HG02884 (cell line): Measurements from ENCODE around the gene REG3G.

Experiments used
- ATAC-seq: cut with Tn5 transposase; IDR thresholded peaks from one replicate; pipeline ENCODE4 v1.9.1; 2021; ENCODE audit warnings: mild to moderate bottlenecking, moderate library complexity; ENCODE audit not compliant: unreplicated experiment

REG3G gene

GRCh38 chr2:79025421-79025820, at the start of gene REG3G:
TSS of gene REG3G (plus strand) at chr2:79025702. CDS start at chr2:79026094, 392 bp downstream.
- no peak for ATAC-seq

DNA sequence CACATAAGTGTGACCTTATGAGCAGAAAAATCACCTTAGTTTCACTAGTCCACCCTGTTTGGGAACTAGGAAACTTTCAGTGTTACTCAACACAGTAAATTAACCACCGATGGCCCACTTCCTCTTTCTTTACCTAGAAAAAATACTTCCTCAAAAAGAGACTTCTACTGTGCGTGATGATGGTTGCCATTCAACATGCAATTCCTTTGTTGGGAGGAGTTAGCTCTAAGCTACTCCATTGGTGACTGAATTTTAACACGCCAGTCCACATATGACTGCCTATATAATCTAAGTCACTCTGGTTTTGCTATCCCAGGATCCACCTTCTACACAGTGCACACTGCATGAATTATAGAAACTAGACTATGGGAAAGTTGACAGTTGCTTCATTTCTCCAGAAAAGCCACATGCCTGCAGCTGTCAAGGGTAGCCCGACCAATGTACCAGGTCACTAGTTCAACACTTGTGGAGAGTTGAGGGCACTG, 47.8 kb upstream of the REG3G start:
- ATAC-seq, result peak; percentile 96

- ATAC-seq, result no peak
These were observed 47.2 kb upstream of the REG3G start for GRCh38 chr2:78978340-78978739.

DNA sequence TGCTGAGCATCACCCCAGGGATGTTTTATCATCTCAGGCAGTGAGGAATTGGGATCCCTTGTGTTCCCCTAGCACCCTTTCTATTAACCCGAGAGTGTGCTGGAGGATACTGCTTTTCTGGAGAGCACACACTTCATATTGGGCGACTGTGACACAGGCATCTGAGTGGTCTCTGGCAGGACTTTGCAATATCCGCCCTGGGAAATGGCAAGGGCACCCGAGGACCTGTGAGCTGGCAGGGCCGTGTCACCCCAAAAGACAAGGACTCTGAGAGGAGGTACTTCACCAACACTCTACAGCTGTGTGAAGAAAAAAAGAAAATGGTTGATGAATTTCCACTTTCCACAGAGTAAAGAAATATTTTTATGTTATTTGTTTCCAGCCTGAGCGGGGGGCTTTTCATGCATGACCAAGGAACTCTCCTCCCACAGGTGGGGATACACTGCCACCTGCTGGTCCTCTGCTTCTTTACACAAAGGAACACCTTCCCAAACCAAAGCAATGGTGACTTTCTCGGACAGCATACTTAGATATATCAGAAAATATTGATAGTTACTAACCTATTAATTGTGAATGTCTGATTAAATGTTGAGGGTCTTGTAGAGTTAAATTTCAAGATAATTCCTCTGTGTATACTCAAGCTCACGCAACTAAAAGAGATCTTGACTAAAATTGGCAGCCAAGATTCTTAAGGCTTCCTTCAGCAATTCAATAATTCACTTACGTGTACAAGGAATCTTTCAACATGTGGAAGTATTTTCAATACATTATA, 45.9 kb upstream of the REG3G start:
- peak; percentile 28 for ATAC-seq

- no peak for ATAC-seq
These were observed 45.4 kb upstream of the REG3G start for GRCh38 chr2:78980152-78980465.

DNA sequence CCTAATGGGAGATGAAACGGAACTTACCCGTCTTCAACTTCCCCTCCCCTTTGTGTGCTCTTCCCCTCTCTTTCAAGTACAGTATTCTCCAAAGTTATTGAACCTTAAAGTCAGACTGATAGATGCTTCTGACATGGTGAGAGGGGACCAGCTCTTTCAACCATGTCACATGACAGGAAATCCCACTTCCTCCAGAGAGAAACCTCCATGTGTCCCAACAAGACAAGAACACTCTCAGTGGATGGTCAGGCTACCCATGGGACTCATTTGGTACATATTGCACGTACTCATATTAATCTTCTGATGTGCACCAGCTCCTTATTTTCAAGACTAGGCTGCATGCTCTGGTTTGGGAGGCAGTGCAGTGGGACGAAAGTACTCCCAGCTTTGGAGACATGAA, 44.6 kb upstream of the REG3G start:
- no peak for ATAC-seq

GRCh38 chr2:78982638-78983330, 42.7 kb upstream of the REG3G start:
- ATAC-seq, result no peak

DNA sequence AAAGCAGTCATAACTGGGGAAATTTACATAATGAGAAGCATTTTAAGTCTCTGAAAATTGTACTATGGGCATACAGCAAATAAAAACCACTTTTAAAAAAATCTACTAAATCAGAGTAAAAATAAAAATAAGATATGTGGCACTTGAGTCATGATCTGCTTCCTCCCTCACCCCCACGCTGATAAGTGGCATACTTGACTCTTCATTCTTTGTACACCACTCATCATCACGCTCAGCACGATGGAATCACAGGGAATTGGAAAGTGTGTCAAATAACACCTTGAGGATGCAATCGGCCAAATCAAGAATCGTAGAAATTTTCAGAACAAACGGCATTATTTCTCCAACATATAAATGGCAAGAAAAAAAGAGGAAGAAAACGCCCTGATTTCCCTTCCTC, 41.1 kb upstream of the REG3G start:
- ATAC-seq, result no peak

DNA sequence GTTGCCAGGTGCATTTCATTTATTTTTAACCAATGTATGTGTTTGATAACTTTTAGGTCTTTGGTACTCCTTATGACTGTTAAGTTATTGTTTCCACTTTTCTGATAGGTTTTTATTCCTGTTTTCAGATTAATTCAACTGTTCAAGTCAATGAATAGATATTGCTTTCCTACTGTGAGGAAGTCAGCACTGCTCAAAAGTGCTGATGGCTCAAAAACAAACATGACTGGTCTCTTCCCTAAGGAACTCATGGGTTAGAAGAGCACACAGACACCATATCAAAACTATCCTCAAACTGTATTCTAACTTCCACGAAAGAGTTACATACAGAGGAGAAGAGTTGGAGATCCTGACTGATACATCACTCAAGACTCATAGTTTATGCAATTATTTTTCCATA, 39.9 kb upstream of the REG3G start:
- no peak for ATAC-seq

DNA sequence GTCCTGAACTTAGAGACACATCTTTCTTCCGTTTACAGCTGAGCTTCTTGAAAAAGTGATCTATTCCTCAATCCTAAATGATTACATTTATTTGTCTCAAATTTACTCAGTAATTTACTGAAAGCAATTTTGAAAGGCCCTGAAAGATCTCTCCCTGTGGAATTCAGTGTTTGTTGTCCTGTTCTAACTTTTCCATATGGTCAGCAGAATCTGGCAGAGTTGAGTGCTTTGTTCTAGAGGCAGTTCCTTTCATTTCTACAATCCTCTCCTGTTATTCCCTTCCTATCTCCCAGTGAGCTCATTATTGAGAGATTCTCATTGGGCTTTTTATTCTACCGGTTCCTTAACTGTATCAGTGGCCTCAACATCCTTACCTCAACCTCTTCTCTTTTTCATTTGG, 36.5 kb upstream of the REG3G start:
- no peak for ATAC-seq

GRCh38 chr2:78992451-78992806, 33.1 kb upstream of the REG3G start:
- ATAC-seq, result no peak

GRCh38 chr2:78992807-78993517, 32.5 kb upstream of the REG3G start:
- ATAC-seq, result no peak

GRCh38 chr2:78993518-78994148, 31.9 kb upstream of the REG3G start:
- ATAC-seq, result no peak

- ATAC-seq, result no peak
These were observed 30.7 kb upstream of the REG3G start for GRCh38 chr2:78994789-78995188.

GRCh38 chr2:78999406-78999805, 26.1 kb upstream of the REG3G start:
- no peak for ATAC-seq

DNA sequence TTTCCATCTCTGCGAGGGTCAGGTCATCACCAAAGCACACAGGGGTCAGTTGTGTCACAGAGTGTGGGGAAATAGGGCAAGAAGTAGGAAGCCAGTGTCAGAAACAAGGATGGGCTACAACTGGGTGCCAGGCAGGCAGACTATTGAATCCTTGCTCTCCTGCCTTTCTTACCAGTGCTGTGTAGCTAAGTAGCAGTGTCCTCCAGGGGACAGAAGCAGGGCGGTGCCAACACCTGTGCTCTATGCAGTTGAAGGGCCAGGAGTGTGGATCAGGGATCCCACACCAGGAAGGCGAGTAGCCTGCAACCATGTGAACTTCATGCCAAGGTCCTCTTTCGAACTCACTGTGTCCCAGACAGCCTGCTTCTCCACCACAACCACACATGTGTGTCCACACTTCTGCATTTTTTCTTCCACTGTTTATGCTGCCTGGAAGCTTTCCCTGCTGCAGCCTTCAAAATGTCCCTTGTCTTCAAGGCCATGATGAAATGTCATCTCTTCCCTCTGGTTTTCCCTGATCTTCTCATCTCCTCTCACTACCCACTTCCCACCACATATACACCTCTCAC, 25.4 kb upstream of the REG3G start:
- no peak for ATAC-seq

DNA sequence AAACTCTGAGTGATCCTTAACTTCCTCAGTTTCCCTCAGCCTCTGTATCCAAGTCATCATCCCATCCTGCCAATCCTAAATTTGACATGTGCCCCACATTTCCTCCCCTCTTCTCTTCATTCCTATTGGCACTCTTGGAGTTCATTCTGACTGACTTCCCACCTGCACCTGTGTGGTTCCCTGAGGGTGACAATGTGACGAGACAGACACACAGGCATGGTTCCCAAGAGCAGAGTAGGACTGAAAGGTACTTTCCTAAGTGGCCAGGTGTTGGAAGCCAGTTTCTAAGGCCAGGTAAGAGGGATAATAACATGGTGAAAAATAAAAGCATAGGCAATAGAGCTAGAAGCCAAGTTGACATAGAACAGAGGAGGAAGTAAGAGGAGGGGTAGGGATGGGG, 24.2 kb upstream of the REG3G start:
- no peak for ATAC-seq

- no peak for ATAC-seq
These were observed 20.8 kb upstream of the REG3G start for GRCh38 chr2:79004680-79005079.

GRCh38 chr2:79005216-79005615, 20.3 kb upstream of the REG3G start:
- ATAC-seq, result no peak

GRCh38 chr2:79009388-79009787, 16.1 kb upstream of the REG3G start:
- no peak for ATAC-seq

GRCh38 chr2:79011496-79011895, 14.0 kb upstream of the REG3G start:
- no peak for ATAC-seq
